ENCODE data around the gene APOBEC2.

GRCh38 chr6:41049521-41049920, 3.5 kb upstream of the APOBEC2 start:
- TF ChIP-seq CTCF (conservative IDR thresholded peaks at IDR 0.05; ENCODE audit: low read depth, low read length) (no peak), ELK1 (IDR thresholded peaks at IDR 0.05; ENCODE audit: borderline replicate concordance, low read depth, low read length) (no peak), MAFK (IDR thresholded peaks at IDR 0.05; ENCODE audit: low read depth, low read length) (no peak), SMC3 (IDR thresholded peaks at IDR 0.05; ENCODE audit: low read depth, low read length) (no peak), USF2 (IDR thresholded peaks at IDR 0.05; ENCODE audit: low read depth, low read length) (no peak), MAZ (IDR thresholded peaks at IDR 0.05; ENCODE audit: borderline replicate concordance, low read depth, low read length) (no peak), CHD1 (IDR thresholded peaks at IDR 0.05; ENCODE audit: low read depth, low read length) (no peak), CEBPB (IDR thresholded peaks at IDR 0.05; ENCODE audit: low read depth, low read length) (no peak)
